SIG-M5 treated with dmso at 0.1 percent for 504 hours (cell line): Measurements from ENCODE around the gene ZNF655.
"Not testable (repeated sequence)": the region's sequence is repeated elsewhere in the genome, so short reads cannot be mapped to it uniquely, and the experiment has no call there.

ENCODE experiments used
- DNase-seq: peaks from one replicate; lab custom pipeline; 2025; ENCODE audit not compliant: unreplicated experiment; lab: John Stamatoyannopoulos, UW

The ZNF655 gene

GRCh38 chr7:99560834-99561736 is 2.6 kb downstream of the ZNF655 start:
- peak; percentile 33 for DNase-seq

GRCh38 chr7:99561737-99562051 is 3.3 kb downstream of the ZNF655 start:
- no peak for DNase-seq

- no peak for DNase-seq
Measured at GRCh38 chr7:99562114-99562784, 3.8 kb downstream of the ZNF655 start.

GRCh38 chr7:99562832-99563231 is 4.4 kb downstream of the ZNF655 start:
- DNase-seq = peak; percentile 78

- DNase-seq = no peak
Measured at GRCh38 chr7:99563650-99564049, 5.2 kb downstream of the ZNF655 start.

GRCh38 chr7:99568770-99569169 is 10.3 kb downstream of the ZNF655 start:
- not testable (repeated sequence) for DNase-seq

- DNase-seq = no peak
Measured at GRCh38 chr7:99571768-99572167, 13.3 kb downstream of the ZNF655 start.

- DNase-seq = no peak
Measured at GRCh38 chr7:99573257-99573656, 14.8 kb downstream of the ZNF655 start.

GRCh38 chr7:99576251-99576650 is 17.8 kb downstream of the ZNF655 start:
- DNase-seq = no peak

GRCh38 chr7:99579281-99579955 is 21.0 kb downstream of the ZNF655 start:
- DNase-seq = no peak

GRCh38 chr7:99579956-99580777 is 21.7 kb downstream of the ZNF655 start:
- no peak for DNase-seq

- not testable (repeated sequence) for DNase-seq
Measured at GRCh38 chr7:99580778-99581332, 22.4 kb downstream of the ZNF655 start.

GRCh38 chr7:99588868-99589267 is 30.4 kb downstream of the ZNF655 start:
- DNase-seq = no peak

- no peak for DNase-seq
Measured at GRCh38 chr7:99594948-99595745, 36.7 kb downstream of the ZNF655 start.

GRCh38 chr7:99596408-99596955 is 38.0 kb downstream of the ZNF655 start:
- DNase-seq = no peak

GRCh38 chr7:99597762-99598501 is 39.5 kb downstream of the ZNF655 start, which contains the start of gene TMEM225B:
TMEM225B (plus strand) TSS chr7:99598267; CDS start chr7:99604389, 6,122 bp downstream.
- DNase-seq = no peak

GRCh38 chr7:99599836-99600235 is 41.4 kb downstream of the ZNF655 start:
- no peak for DNase-seq

- no peak for DNase-seq
Measured at GRCh38 chr7:99601656-99602310, 43.3 kb downstream of the ZNF655 start.
